Measurements from ENCODE around the gene YARS1. TPM values are rescaled to one million over a fixed set of nuclear protein-coding genes. Genes with fewer than 3 reads are reported as not detected.

The YARS1 gene
- total RNA-seq, 1 experiment from 2014 or later = 120 TPM

- no TSS peak for BruUV-seq (replicated peaks)
- Histone ChIP-seq H3K36me3 (ENCODE audit: control insufficient read depth, insufficient read depth, low read length) (no peaks in the 10 kb centered on the region), H3K27ac (ENCODE audit: low read length) (peak overlapping the region; percentile 55), H3K4me1 (ENCODE audit: control insufficient read depth, insufficient read depth, low read length) (peaks cover 86% of the 10 kb centered on the region), H3K27me3 (ENCODE audit: control insufficient read depth, insufficient read depth, low read length) (no peaks in the 10 kb centered on the region), H3K9me3 (ENCODE audit: control insufficient read depth, insufficient read depth, low read depth, low read length) (no peaks in the 10 kb centered on the region), H3K4me3 (ENCODE audit: low read depth in 2 of 2, low read length in 2 of 2) (no peak overlapping the region)
- POLR2A ChIA-PET = no interaction called here
- ATAC-seq (no peak), DNase-seq (ENCODE audit: low read depth, low spot score) (no peak)
- in situ Hi-C loops (cut with HindIII; ENCODE audit: low pct_unique_long_range_greater_than_20kb, low sequenced_read_pairs) (loop anchor here (10.0 kb wide), 1 partner anchor 51 kb away; no protein-coding TSS in a partner anchor), intact Hi-C loops (cut with micrococcal nuclease; ENCODE audit: unreplicated experiment) (no loop called here)
- CTCF ChIA-PET = interaction anchor here (1.6 kb wide), 1 partner anchor 53 kb away, joined by 5 read pairs; no protein-coding TSS in a partner anchor
- TF ChIP-seq SIN3A (IDR thresholded peaks at IDR 0.05; ENCODE audit: borderline replicate concordance, insufficient read depth, low read depth, low read length) = no peak
- TF ChIP-seq REST (IDR thresholded peaks at IDR 0.05; ENCODE audit: insufficient read depth in 1 of 2, low read depth in 2 of 2, low read length in 1 of 2) = no peak
- TF ChIP-seq TCF7L2 (IDR thresholded peaks at IDR 0.05; ENCODE audit: low read depth, low read length) = no peak
- no peak for TF ChIP-seq CTCF (IDR thresholded peaks at IDR 0.05)
- no peak for TF ChIP-seq POLR2AphosphoS5 (IDR thresholded peaks at IDR 0.05; ENCODE audit: low read depth, low read length)
Observed at GRCh38 chr1:32765570-32766327, 51.4 kb downstream of the YARS1 start.

- no peak for DNase-seq (ENCODE audit: low read depth, low spot score)
- BruUV-seq (replicated peaks) = no TSS peak
- intact Hi-C loops (cut with micrococcal nuclease; ENCODE audit: unreplicated experiment) = no loop called here
- in situ Hi-C loops (cut with HindIII; ENCODE audit: low pct_unique_long_range_greater_than_20kb, low sequenced_read_pairs) = loop anchor here (10.0 kb wide), 1 partner anchor 50 kb away; no protein-coding TSS in a partner anchor
- Histone ChIP-seq H3K27ac (ENCODE audit: low read length) (peak overlapping the region; percentile 70), H3K36me3 (ENCODE audit: control insufficient read depth, insufficient read depth, low read length) (no peaks in the 10 kb centered on the region), H3K4me3 (ENCODE audit: low read depth in 2 of 2, low read length in 2 of 2) (no peak overlapping the region), H3K9me3 (ENCODE audit: control insufficient read depth, insufficient read depth, low read depth, low read length) (no peaks in the 10 kb centered on the region), H3K27me3 (ENCODE audit: control insufficient read depth, insufficient read depth, low read length) (no peaks in the 10 kb centered on the region), H3K4me1 (ENCODE audit: control insufficient read depth, insufficient read depth, low read length) (peaks cover 88% of the 10 kb centered on the region)
- ChIA-PET POLR2A (no interaction called here), CTCF (interaction anchor here (0.7 to 1.6 kb wide), 2 partner anchors 33 to 53 kb away, joined by 5 read pairs; no protein-coding TSS in a partner anchor)
- no peak for ATAC-seq
- TF ChIP-seq REST (IDR thresholded peaks at IDR 0.05; ENCODE audit: insufficient read depth in 1 of 2, low read depth in 2 of 2, low read length in 1 of 2) (no peak), TCF7L2 (IDR thresholded peaks at IDR 0.05; ENCODE audit: low read depth, low read length) (no peak), POLR2AphosphoS5 (IDR thresholded peaks at IDR 0.05; ENCODE audit: low read depth, low read length) (no peak), CTCF (IDR thresholded peaks at IDR 0.05) (no peak), SIN3A (IDR thresholded peaks at IDR 0.05; ENCODE audit: borderline replicate concordance, insufficient read depth, low read depth, low read length) (no peak)
Observed at GRCh38 chr1:32764826-32765569, 52.2 kb downstream of the YARS1 start.
